GM18511 (cell line): Measurements from ENCODE around the gene MTARC1.

Source experiments
- ATAC-seq: cut with Tn5 transposase; IDR thresholded peaks from one replicate; pipeline ENCODE4 v1.9.1; 2021; ENCODE audit warnings: mild to moderate bottlenecking, moderate library complexity; ENCODE audit not compliant: unreplicated experiment

Gene MTARC1

GRCh38 chr1:220786337-220787068, at the start of gene MTARC1:
Gene MTARC1 (plus strand): TSS chr1:220786913. CDS start chr1:220786945, 32 bp downstream.
- peak; percentile 68 for ATAC-seq

- ATAC-seq: no peak
Measured at GRCh38 chr1:220741349-220741748, 45.4 kb upstream of the MTARC1 start.

DNA sequence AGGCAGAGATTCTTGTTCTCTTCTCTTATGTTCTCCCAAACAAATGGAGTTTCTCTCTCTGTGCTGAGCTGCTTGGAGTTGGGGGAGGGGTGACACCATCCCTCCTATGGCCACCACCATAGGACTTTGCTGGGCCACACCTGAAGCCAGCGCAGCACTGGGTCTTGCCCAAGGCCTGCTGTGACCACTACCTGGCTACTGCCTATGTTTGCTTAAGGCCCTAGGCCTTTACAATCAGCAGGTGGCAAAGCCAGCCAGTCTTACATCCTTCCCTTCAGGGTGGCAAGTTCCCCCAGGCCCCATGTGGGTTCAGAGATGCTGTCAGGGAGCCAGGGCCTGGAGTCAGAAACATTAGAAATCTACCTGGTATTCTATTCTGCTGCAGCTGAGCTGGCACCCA, 44.9 kb upstream of the MTARC1 start:
- ATAC-seq: no peak

- ATAC-seq: no peak
Measured at GRCh38 chr1:220742520-220742919, 44.2 kb upstream of the MTARC1 start.

DNA sequence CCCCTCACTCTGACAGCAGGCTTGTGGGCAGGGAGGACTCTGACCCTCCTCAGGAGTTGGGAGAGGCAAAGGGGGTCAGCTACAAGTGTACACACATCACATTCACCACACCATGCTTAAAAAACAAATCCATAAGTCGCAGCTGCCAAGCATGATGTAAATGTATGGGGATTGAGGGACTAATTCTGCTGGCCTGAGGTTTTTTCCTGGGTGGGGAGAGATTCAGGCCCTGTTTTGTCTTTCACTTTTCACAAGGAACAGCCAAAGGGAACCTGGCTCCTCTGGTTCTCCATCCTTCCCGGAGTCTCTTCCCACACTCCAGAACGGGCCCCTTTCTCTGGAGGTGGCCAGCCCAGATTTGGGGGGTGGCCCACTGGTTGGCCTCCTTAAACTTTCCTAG, 39.9 kb upstream of the MTARC1 start:
- ATAC-seq: no peak

DNA sequence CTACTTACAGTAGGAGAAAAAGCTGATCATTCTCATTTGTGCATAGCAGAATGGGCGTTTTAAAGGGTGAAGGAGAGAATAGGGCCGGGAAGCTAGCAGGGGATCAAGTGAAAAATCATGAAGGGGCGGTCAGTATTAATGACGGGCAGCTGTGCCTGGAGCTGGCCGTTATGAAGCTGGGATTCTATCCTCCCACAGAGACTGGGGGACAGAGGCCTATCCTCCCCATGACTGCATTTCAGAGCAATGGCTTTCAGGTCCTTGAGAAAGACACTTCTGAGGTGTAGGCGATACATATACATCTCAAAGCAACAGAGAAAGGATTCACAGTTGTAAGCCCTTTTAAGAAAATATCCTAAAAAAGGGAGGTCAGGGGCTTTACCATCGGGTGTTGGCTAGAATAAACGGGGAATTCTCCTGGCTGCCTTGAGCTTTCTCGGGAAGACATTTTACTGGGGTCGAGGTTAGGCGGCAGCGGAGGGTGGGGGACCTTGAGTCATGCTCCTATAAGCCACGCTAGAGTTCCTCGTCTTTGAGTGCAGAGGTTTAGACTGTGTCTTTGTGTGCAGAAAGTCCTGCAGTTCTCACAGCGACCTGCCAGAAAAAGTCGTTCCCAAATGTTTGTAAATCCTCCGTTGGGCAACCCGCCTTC, 39.1 kb upstream of the MTARC1 start:
- no peak for ATAC-seq

DNA sequence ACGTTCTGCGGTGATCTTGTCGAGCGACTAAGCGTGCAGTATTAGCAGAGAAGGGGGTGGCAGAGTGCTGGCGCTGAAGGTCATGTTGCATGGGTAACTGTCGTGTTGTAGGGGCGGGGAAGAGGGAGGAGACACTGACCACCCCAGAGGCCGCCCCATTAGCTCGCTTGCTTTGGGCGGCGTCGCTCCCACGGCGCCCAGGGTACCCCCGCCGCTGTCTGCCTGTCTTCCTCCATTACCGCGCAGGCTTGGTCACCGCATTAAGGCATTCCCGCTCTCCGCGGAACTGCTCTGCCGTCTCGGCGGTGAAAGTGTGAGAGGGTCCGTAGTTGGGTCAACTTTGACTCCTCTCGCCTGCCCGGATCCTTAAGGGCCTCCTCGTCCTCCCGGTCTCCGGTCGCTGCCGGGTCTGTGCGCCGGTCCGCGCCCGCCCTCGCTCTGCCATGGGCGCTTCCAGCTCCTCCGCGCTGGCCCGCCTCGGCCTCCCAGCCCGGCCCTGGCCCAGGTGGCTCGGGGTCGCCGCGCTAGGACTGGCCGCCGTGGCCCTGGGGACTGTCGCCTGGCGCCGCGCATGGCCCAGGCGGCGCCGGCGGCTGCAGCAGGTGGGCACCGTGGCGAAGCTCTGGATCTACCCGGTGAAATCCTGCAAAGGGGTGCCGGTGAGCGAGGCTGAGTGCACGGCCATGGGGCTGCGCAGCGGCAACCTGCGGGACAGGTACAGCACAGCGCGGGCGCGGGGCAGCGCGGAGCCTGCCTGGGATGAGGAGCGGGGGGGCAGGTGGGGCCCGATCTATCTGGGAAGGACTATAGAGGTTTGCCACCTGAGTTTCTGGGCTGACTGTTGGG, 38.4 kb upstream of the MTARC1 start, which contains the start of gene MTARC2:
MTARC2 (plus strand) TSS at position 234 of the 846 bp plus-strand sequence; CDS start at position 444, 210 bp downstream.
- peak; percentile 94 for ATAC-seq

GRCh38 chr1:220748936-220749335, 37.8 kb upstream of the MTARC1 start:
- ATAC-seq: no peak

GRCh38 chr1:220750131-220750515, 36.6 kb upstream of the MTARC1 start:
- no peak for ATAC-seq

DNA sequence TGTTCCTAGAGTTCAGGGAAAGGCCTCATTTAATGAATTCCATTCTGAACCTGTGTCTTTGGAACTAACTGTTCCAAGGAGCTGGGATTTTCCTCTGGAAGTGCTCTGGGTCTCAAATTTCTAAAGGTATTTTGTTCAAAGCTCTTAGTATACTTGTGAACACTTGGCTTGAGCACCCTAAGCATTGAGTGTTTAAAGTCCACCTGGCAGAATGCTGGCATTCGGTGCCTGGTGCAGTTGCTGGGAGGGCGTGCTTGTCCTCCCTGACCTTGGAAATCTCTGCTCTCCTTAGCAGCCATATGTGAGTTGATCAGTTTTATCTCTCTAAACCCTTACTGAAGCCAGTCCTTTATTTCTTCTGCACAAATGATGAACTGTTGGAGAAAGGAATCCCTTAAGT, 35.6 kb upstream of the MTARC1 start:
- ATAC-seq: no peak

GRCh38 chr1:220754212-220754917, 32.3 kb upstream of the MTARC1 start:
- ATAC-seq: no peak

DNA sequence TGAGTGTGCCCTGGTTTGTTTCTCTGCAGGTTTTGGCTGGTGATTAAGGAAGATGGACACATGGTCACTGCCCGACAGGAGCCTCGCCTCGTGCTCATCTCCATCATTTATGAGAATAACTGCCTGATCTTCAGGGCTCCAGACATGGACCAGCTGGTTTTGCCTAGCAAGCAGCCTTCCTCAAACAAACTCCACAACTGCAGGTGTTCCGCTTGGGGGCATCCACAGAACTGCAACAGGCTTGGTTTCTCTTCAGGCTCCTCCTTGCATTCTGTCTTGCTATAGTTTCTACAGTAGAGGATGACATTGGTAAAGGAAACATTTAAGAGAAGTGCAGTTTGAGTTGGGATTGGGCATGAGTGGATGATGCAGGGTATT, 31.8 kb upstream of the MTARC1 start:
- no peak for ATAC-seq

GRCh38 chr1:220755309-220755708, 31.4 kb upstream of the MTARC1 start:
- ATAC-seq: no peak

DNA sequence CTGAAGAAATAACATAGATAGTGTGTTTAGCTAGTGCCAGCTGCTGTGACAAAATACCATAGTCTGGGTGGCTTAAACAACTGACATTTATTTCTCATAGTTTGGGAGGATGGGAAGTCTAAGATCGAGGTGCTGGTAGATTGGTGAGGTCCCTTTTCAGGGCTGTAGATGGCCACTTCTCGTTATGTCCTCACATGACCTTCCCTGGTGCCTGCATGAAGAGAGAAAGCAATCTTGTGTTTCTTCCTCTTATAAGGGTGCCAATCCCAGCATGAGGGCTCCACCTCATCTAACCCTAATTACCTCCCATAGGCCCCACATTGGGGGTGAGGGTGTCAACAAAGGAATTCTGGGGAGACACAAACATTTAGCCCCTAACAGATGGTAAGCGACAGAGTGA, 29.3 kb upstream of the MTARC1 start:
- ATAC-seq: no peak

DNA sequence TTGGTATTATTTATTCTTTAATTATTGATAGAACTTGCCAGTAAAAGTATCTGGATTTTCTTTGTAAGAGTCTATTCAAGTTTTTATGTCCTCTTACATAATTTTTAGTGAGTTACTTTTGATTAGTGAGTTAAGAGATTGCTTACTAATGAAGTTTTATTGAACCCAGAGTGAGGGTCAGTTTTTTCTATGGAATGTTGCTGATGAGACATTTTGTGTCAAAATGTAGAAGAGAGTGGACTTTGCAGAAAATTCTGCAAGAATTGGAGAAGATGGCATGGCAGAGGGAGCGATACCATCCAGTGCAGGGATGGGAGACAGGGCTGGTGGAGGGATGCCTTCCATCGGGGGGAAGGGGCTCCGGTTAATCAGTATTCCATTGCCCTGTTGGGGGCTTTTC, 27.6 kb upstream of the MTARC1 start:
- no peak for ATAC-seq

GRCh38 chr1:220761688-220762427, 24.9 kb upstream of the MTARC1 start:
- no peak for ATAC-seq

GRCh38 chr1:220764757-220765156, 22.0 kb upstream of the MTARC1 start:
- ATAC-seq: no peak

DNA sequence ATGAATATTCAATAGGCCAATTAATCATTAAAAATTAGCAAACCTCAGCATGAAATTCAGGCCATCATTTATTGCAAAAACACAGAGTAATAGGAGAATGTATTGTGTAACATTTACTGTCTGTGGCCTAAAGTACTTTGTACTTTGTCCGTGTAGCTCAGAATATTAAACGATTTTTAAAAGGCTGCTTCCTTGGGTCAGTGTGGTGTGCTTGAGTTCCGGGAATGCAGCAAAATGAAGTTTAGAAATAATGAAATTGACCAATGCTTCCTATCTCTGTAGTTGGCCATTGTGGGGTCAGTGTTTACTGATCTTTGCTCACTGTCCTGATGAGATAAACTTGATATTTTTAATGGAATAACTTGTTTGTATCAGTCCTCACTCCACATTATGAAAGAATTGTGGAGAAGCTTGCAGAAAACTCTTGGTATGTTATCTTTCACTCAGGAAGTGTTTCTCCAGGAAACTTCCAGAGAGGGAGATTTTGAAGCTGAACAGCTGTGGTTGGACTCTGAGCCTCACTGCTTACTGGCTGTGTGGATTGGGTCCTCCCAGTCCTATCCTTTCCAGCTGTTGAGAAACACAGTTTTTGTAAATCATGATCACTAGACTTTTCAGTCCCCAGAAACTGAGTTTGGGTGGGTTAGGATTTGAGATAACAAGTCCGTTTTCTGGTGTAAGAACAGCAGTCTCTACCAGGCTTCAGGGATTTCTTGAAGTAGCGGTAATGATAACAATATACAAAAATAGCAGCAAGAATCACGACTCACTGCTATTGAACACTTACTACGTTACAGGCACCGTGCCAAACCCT, 19.2 kb upstream of the MTARC1 start:
- peak; percentile 46 for ATAC-seq

- peak; percentile 38 for ATAC-seq
Measured at GRCh38 chr1:220768126-220768601, 18.5 kb upstream of the MTARC1 start.
